ENCODE results near the gene BLTP1. TPM values are rescaled to one million over a fixed set of nuclear protein-coding genes. Genes with fewer than 3 reads are reported as not detected.

BLTP1 gene
- total RNA-seq, 1 donor from 2014 or later: 69.4 TPM

- peak in 1 of 2 donors; percentile 10 for DNase-seq (ENCODE audit: low read depth in 2 of 2)
These were observed 19.2 kb downstream of the BLTP1 start for GRCh38 chr4:122171323-122171722.

GRCh38 chr4:122172266-122172665 is 20.1 kb downstream of the BLTP1 start:
- DNase-seq (ENCODE audit: low read depth in 2 of 2): no peak

GRCh38 chr4:122178961-122179360 is 26.8 kb downstream of the BLTP1 start:
- DNase-seq (ENCODE audit: low read depth in 2 of 2): no peak

GRCh38 chr4:122195718-122196117 is 43.6 kb downstream of the BLTP1 start:
- DNase-seq (ENCODE audit: low read depth in 2 of 2): peak in 1 of 2 donors; percentile 29

Other genes starting within 250 kb of the BLTP1 start
- gene TRPC3, start 200.3 kb upstream of the BLTP1 start, total RNA-seq: not detected in 2 replicates
- gene ADAD1, start 226.7 kb downstream of the BLTP1 start, total RNA-seq: not detected in 2 replicates

All from lung microvascular endothelial cell (primary cell).